SU-DHL-6 (cell line): Measurements from ENCODE around the gene GPR87.

Experiments
- EZH2phosphoT487 ChIP-seq: fragments of 200-600 bp; sonication (generic), shearing (Covaris generic); conservative IDR thresholded peaks from 2 replicates; pipeline ENCODE4 v1.6.1; 2018; ENCODE audit warnings: mild to moderate bottlenecking, antibody characterized with exemption, low read length, moderate library complexity, mixed read lengths
- TF ChIP-seq, protein P1 (sequence below): fragments of 200-600 bp; sonication (generic); IDR thresholded peaks from one replicate; pipeline ENCODE4 v1.5.1; 2017; ENCODE audit warnings: antibody characterized with exemption, mild to moderate bottlenecking, low read length, moderate library complexity; ENCODE audit not compliant: insufficient read depth, poor library complexity, severe bottlenecking

DNA sequence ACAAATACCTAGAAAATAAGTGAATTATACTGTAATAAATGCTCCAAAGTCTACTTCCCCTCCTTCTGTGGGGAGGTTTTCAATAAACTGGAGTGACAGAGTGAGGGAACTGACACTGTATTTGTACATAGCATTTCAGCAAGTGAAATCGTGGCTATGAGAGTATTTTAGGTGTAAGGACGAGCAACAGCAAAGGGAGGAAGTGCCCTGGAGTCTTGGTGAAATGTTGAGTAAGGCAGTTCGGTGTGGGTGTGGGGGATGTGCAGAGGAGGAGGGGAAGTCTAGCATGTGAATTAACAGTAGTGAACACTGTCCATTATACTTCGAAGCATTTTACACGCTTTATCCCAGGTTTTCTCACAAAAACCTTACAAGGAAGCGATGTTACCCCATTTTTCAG is 30.8 kb upstream of the GPR87 start:
- TF ChIP-seq, protein P1, sequence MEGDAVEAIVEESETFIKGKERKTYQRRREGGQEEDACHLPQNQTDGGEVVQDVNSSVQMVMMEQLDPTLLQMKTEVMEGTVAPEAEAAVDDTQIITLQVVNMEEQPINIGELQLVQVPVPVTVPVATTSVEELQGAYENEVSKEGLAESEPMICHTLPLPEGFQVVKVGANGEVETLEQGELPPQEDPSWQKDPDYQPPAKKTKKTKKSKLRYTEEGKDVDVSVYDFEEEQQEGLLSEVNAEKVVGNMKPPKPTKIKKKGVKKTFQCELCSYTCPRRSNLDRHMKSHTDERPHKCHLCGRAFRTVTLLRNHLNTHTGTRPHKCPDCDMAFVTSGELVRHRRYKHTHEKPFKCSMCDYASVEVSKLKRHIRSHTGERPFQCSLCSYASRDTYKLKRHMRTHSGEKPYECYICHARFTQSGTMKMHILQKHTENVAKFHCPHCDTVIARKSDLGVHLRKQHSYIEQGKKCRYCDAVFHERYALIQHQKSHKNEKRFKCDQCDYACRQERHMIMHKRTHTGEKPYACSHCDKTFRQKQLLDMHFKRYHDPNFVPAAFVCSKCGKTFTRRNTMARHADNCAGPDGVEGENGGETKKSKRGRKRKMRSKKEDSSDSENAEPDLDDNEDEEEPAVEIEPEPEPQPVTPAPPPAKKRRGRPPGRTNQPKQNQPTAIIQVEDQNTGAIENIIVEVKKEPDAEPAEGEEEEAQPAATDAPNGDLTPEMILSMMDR: no peak
- no peak for TF ChIP-seq EZH2phosphoT487
